KOPT-K1 (cell line): ENCODE measurements around the gene ANXA2.

Source experiments
- H3K27ac ChIP-seq: fragments of 200-600 bp; sonication (generic); 2 replicates; pipeline ENCODE4 v1.5.1; 2016; ENCODE audit warnings: antibody characterized with exemption, mild to moderate bottlenecking, low read depth, low read length; ENCODE audit not compliant: poor library complexity, severe bottlenecking
- H3K36me3 ChIP-seq: fragments of 200-600 bp; sonication (generic); 2 replicates; pipeline ENCODE4 v1.5.1; 2017; ENCODE audit warnings: antibody characterized with exemption, mild to moderate bottlenecking, low read length, moderate library complexity; ENCODE audit not compliant: insufficient read depth
- H3K9me3 ChIP-seq: fragments of 200-600 bp; sonication (generic); 2 replicates; pipeline ENCODE4 v1.5.1; 2017; ENCODE audit warnings: antibody characterized with exemption, low read length, mild to moderate bottlenecking; ENCODE audit not compliant: insufficient read depth, poor library complexity, severe bottlenecking

The ANXA2 gene

DNA sequence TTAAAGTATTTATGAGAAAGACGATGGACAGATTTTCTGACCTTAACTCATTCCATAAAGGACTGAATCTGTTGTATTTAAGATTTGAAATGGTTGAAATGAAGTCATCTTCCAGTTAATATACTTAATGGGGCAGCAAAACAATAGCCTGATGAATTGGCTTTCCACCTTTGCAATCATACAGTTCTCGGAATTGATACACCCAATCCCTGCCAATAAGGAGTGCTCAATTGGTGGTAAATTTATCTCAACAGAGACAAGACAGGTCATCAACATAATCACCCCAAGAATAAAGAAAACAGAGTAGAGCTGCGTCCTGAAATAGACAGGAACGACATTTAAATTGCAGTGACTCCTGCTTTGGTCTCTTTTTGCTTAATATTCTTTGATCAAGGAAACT lies 11.2 kb downstream of the ANXA2 start:
- Histone ChIP-seq H3K27ac (no peak overlapping the region), H3K36me3 (no peaks in the 10 kb centered on the region), H3K9me3 (no peaks in the 10 kb centered on the region)

DNA sequence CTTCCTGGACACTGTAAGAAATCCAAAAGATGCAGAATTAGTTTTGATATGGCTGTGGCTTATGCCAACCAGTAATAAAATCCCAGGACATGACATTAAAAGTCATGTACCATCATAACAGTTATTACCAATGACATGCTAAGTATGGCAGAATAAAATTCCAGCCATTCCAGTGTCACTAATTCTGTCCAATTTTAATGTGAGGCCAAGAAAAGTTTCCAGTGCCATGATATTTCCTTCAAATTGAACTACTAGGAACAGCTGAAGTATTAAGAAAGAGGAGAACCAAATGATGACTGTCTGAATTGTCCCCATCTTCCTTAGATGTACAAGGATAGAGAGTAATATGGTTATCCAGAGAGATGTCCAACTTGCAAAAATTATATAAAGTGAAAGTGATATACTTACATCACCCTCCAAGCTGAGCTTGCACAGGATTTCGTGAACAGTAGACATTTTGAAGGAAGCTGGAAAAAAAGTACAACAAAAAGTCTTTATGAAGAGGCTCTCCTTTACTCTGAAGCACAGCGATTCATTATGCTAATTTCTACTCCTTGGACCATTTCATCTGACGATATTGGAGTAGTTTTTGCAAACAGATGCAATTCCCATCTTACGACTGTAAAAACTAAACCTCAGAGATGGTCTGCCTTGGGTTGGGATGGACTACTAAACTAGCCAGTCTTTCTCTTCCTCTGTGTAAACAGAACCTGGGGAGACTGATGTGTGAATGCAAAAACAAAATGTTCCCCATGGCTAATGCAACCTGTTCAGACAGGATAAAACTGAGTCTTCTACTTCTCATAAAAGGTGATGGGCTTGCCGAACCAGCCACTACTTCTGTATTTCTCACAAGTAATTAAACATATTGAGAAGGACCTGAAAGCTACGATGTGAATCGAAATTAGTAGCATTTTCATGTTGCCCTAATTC lies 11.9 kb downstream of the ANXA2 start:
- H3K9me3 ChIP-seq, result no peaks in the 10 kb centered on the region
- no peak overlapping the region for H3K27ac ChIP-seq
- no peaks in the 10 kb centered on the region for H3K36me3 ChIP-seq

DNA sequence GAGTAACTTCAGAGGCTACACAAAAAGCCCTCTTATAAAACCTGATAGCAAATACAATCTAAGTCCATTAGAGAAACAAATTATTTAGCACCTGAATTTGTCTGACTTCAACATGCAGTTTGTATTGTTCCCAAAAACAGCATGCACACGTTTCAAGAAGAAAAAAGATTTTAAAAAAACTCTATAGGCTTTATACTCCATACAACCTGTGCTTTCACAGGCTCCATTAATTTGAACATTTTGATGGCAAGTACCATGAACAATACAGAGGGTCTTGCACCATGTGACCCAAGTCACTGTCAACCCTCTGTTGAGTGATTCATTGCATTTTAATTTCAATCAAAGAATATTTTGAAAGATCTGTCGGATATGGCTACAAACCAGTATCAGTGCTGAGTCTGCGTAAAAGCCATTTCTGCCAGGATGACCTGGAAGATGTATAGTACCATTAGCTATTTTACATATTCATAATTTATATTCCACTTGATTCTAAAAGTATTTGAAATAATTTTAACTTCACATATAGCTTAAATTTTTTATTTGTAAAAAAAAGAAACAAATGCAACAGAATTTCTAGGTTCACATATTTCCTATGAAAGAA lies 13.2 kb downstream of the ANXA2 start:
- Histone ChIP-seq H3K27ac (no peak overlapping the region), H3K36me3 (no peaks in the 10 kb centered on the region)

DNA sequence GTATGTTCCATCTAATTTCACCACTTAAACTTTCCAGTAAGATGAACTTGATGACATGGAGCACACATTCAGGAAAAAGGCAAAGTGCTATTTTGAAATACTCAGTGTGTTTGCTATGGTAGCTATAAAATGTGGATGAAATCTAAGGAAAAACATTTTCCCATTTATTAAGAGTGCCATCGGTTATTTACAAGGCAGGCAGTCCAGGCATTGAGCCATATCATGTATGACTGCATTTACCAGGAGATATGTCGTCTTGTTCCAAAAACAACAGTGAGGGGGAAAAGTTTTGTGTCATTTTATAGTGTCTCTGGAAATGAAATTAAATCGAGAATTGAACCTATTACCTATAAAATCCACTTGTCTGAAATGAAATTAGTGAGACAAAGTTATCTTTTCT lies 13.7 kb downstream of the ANXA2 start:
- Histone ChIP-seq H3K36me3 (no peaks in the 10 kb centered on the region), H3K27ac (no peak overlapping the region), H3K9me3 (no peaks in the 10 kb centered on the region)

More for the DNA sequence above, 13.2 kb downstream of the ANXA2 start:
- no peaks in the 10 kb centered on the region for H3K9me3 ChIP-seq

DNA sequence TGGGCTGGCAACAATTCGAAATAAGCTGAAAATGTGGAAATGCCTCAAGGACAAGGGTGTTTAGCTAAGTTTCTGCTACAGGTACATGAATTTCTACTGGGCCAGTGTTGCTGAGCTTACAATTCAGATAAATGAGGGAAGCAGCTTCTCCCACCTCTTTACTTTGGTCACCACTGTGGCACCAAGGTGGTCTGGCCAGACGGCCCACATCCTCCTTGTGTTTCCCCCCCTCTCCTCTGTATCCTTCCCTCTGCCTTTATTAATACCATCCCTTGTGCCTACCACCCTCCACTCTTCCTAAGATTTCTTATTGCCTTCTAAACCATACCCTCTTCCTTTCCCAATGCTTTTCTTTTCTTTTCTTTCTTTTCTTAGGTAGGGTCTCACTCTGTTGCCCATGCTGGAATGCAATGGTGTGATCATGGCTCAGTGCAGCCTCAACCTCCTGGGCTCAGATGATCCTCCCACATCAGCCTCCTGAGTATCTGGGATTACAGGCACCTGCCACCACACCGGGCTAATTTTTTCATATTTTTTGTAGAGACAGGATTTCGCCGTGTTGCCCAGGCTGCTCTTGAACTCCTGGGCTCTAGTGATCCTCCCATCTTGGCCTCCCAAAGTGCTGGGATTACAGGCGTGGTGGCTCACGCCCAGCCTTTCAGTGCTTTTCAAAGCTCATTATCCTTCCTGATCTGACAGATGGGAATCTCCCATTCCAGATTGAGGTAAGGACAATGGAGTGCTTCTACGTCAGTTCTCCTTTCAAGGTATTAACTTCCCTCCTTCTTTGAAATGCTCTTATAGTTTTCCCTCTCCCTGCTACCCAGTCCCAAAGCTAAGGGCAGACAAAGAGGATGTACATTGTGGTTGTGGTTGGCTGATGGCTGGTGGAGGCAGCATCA lies 14.8 kb downstream of the ANXA2 start:
- no peak overlapping the region for H3K27ac ChIP-seq
- no peaks in the 10 kb centered on the region for H3K36me3 ChIP-seq
- no peaks in the 10 kb centered on the region for H3K9me3 ChIP-seq

DNA sequence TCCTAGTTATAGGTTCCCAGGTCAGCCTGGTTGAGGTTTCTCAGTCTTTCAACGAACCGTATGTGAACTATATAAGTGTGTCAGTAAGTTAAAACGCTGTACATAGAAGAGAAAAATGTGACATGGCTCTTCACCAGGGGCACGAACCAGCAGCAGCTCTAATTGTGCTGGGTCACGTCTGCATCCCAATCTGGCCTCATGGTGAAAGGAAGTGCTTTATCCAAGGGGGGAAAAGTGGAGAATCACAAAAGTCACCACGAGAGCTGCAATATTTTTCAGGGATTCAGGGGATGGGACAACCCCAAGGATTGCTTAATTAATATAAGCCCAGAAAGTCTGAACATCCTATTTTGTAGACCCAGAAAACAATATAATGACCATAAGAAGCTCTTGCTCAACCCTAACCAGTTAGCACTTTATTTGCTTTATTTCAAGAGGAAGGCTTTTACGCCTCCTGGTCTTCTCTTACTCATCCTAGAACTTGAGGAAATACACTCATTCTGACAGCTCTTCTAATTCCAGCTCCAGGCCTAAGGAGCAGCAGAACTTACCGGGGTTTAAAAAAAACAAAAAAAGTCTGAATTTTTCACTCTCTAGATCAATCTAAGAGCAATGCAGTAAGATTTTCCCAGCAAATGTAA lies 16.5 kb downstream of the ANXA2 start:
- Histone ChIP-seq H3K9me3 (no peaks in the 10 kb centered on the region), H3K27ac (no peak overlapping the region), H3K36me3 (no peaks in the 10 kb centered on the region)

DNA sequence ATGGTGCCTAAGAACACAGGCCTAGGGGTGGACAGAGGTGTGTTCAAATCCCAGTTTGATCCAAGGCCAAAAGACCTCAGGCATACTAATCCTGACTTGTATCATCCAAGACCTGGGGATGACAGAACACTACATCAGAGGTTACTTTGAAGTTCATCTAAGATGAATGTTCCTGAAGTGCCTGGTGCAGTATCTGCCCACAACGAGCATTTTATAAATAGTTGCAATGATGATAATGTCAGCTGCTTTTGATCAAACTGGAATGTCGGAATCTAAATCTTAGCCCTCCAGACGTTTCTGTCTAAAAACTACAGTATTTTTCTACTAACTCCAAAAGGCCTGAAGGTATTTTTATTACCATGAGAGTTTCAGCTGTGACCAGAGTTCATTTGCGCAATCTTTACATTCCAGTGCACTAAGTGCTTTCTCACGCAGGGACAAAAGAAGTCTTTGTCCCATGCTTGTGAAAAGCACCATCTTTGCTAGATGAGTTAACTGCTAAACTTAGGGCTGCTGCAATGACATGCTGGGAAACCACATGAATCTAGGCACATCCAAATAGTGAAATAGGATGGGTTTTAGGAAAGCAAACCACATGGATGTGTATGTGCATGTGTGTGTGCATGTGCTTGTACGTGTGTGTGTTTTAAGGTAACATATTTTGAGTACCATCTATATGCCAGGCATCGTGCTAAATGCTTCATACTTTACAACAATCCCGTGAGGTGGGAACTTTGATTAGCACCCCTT lies 18.1 kb downstream of the ANXA2 start:
- Histone ChIP-seq H3K27ac (no peak overlapping the region), H3K36me3 (no peaks in the 10 kb centered on the region), H3K9me3 (no peaks in the 10 kb centered on the region)

DNA sequence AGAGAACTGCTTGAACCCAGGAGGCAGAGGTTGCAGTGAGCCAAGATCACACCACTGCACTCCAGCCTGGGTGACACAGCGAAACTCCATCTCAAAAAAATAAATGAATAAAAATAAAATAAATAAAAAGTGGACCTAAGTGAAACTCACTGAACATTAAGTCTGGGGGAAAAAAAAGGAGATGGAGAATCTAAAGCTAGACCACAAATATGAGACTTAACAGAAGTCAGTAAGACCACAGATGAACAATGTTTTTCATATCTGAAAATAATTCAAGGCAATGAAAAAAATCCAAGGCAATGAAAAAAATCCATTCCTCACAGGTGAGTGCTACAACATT lies 18.6 kb downstream of the ANXA2 start:
- no peaks in the 10 kb centered on the region for H3K9me3 ChIP-seq
- no peak overlapping the region for H3K27ac ChIP-seq
- no peaks in the 10 kb centered on the region for H3K36me3 ChIP-seq

DNA sequence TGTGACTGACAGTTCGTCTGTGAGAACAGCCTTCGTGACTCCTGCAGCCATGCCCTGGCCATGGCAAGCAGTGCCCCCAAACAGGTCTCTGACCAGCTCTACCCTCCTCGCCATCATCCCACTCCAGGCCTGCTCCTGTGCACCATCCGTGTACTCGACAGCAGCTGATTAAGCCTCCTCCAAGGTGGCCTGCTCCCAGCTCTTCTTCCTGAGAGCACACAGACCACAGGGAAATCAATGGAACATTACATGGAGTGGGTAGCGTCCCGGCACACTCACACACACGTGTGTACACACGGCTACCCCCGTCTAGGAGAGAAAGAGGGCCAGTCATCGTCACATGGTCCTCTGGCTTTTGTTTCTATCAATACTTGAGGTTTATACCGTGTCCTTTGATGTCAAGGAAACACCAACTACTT lies 21.1 kb downstream of the ANXA2 start:
- Histone ChIP-seq H3K9me3 (no peaks in the 10 kb centered on the region), H3K36me3 (no peaks in the 10 kb centered on the region), H3K27ac (no peak overlapping the region)

DNA sequence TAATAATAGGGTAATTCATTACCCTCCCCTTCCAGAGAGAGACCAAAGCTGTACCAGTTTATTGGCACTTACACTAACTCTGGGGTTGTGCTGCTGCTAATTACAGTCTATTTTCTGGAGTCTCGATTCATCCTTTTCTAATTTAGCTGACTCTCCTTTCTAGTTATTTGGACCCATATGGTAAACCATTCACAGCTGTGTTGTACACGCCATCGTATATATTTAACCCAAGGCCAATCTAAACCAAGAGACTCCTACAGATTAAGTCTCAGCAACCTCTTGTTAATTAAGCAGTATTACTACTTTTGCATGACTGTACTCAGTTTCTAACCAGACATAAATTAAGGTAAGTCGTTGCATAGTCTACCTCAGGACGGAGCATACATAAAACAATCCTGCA lies 22.5 kb downstream of the ANXA2 start:
- Histone ChIP-seq H3K27ac (no peak overlapping the region), H3K9me3 (no peaks in the 10 kb centered on the region), H3K36me3 (no peaks in the 10 kb centered on the region)

DNA sequence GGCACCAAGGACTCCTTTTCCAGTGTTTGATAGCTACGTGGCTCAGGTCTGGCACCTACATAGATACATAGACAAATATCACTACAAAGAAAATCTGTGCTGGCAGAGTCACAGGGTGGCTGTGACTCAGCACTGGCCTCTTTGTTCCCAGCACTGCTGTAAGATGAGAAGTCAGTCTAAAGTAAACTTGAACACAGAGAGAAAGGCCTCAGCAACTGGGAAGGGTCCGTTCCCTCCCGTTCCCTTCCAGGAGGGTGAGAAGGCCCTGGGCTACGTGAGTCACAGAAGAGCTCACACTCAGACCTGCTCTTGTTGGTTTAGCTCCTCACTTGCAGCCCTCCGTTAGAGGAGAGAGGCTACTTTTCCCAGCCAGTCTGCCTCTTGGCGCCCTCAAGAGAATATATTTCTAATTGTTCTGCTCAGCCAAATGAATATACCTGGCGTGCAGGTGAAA lies 23.1 kb downstream of the ANXA2 start:
- H3K36me3 ChIP-seq, result no peaks in the 10 kb centered on the region
- H3K9me3 ChIP-seq, result no peaks in the 10 kb centered on the region
- H3K27ac ChIP-seq, result no peak overlapping the region

DNA sequence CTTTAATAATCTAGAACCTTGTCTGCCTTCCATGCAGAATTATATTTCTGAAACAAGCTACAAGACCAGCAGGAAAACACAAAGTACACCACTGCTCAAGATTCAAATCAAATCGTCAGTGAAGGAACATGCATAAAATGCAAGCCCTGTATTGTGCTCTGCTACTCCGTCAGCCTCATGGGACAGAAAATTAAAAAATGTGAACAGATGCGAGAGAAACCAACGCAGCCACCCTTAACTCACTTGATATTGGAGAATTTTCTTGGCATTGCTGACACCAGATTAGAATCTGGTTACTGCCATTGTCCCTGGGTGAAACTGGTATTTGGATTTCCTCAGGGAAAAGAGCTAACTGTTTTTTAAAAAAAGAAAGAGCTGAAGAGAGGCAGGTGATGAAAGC lies 23.6 kb downstream of the ANXA2 start:
- Histone ChIP-seq H3K36me3 (no peaks in the 10 kb centered on the region), H3K27ac (no peak overlapping the region), H3K9me3 (no peaks in the 10 kb centered on the region)

DNA sequence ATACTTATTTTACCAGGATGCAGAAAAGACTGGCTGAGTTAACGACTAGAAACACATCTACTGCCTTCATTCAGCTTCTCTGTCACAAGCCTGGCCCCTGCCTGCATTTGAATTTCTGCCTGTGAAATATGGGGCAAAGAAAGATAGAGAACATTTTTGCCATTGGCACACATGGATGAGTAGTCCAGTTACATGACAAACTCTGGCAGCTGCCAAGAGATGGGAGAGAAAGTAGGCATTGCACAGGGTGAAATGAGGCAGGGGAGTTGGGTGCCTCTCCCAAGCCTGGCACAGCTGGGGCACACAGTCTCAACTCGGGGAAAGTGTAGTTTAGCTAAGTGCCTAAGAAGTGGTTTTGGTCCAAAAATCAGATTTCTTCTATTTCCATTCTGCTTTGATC lies 24.0 kb downstream of the ANXA2 start:
- no peaks in the 10 kb centered on the region for H3K36me3 ChIP-seq
- H3K9me3 ChIP-seq, result no peaks in the 10 kb centered on the region
- no peak overlapping the region for H3K27ac ChIP-seq

DNA sequence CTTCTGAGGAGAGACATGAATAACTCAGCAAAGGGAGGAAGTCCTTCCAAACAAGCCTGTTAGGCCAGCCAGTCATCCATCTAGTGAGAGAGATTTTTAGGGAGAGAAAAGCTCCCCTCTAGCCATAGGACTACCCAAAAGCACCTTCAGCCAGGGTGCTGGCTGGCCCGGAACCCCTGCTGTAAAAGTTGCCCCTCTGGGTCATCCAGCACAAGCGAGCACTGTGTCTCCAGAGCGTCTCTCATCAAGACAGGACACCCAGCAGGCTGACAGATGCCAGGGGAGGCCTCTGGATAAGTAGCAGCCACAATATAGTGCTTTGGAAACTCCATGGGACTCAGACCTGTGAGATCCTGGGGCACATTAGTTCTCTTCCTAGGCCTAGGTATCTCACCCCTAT lies 24.5 kb downstream of the ANXA2 start:
- no peaks in the 10 kb centered on the region for H3K36me3 ChIP-seq
- H3K27ac ChIP-seq, result no peak overlapping the region
- H3K9me3 ChIP-seq, result no peaks in the 10 kb centered on the region
